Loucy (cell line): ENCODE results near the gene ATG16L2.

ENCODE experiments used
- H2AFZ ChIP-seq: fragments of 200-600 bp; sonication (generic); 2 replicates; pipeline ENCODE4 v1.6.0; 2016; ENCODE audit warnings: antibody characterized with exemption, mild to moderate bottlenecking, low read length, moderate library complexity
- H3F3A ChIP-seq: fragments of 200-600 bp; 2 replicates; pipeline ENCODE4 v1.6.0; 2016; ENCODE audit warnings: antibody characterized with exemption, low read depth, mild to moderate bottlenecking
- H3K27me3 ChIP-seq: fragments of 200-600 bp; sonication (generic); 2 replicates; pipeline ENCODE4 v1.6.1; 2014; ENCODE audit warnings: low read length, mild to moderate bottlenecking; ENCODE audit not compliant: insufficient read depth, poor library complexity, severe bottlenecking
- H3K36me3 ChIP-seq: fragments of 200-600 bp; sonication (generic); 2 replicates; pipeline ENCODE4 v1.6.1; 2016; ENCODE audit warnings: low read length; ENCODE audit not compliant: insufficient read depth
- H3K4me1 ChIP-seq: fragments of 200-600 bp; sonication (generic); 2 replicates; pipeline ENCODE4 v1.5.1; 2014; ENCODE audit warnings: low read length, mild to moderate bottlenecking; ENCODE audit not compliant: insufficient read depth, poor library complexity, severe bottlenecking
- H3K4me2 ChIP-seq: fragments of 200-600 bp; sonication (generic); 2 replicates; pipeline ENCODE4 v1.6.0; 2014; ENCODE audit warnings: antibody characterized with exemption, low read length, low read depth, mild to moderate bottlenecking; ENCODE audit not compliant: poor library complexity, severe bottlenecking
- H3K4me3 ChIP-seq: fragments of 200-600 bp; sonication (generic); 2 replicates; pipeline ENCODE4 v1.5.1; 2014; ENCODE audit warnings: low read length, mild to moderate bottlenecking, mixed read lengths; ENCODE audit not compliant: poor library complexity, severe bottlenecking
- H3K79me2 ChIP-seq: fragments of 200-600 bp; sonication (generic); 2 replicates; pipeline ENCODE4 v1.6.1; 2014; ENCODE audit warnings: low read length; ENCODE audit not compliant: insufficient read depth
- H3K9ac ChIP-seq: fragments of 200-600 bp; sonication (generic); 2 replicates; pipeline ENCODE4 v1.6.0; 2014; ENCODE audit warnings: mild to moderate bottlenecking, low read depth, low read length, moderate library complexity; ENCODE audit not compliant: poor library complexity, severe bottlenecking
- H3K9me2 ChIP-seq: fragments of 200-600 bp; sonication (generic); replicated peaks from 2 replicates; pipeline ENCODE4 v1.6.1; 2016; ENCODE audit warnings: low read depth, low read length, mixed read lengths
- H3K9me3 ChIP-seq: fragments of 200-600 bp; sonication (generic); 2 replicates; pipeline ENCODE4 v1.6.1; 2014; ENCODE audit warnings: mild to moderate bottlenecking, antibody characterized with exemption, low read length, low read depth; ENCODE audit not compliant: insufficient read depth
- H4K20me1 ChIP-seq: fragments of 200-600 bp; sonication (generic); 2 replicates; pipeline ENCODE4 v1.6.0; 2014; ENCODE audit warnings: antibody characterized with exemption, low read length, mild to moderate bottlenecking; ENCODE audit not compliant: insufficient read depth, poor library complexity, severe bottlenecking
- EZH2phosphoT487 ChIP-seq: fragments of 200-600 bp; IDR thresholded peaks from 2 replicates; pipeline ENCODE4 v1.6.1; 2018; ENCODE audit warnings: antibody characterized with exemption, mild to moderate bottlenecking, moderate library complexity, borderline replicate concordance
- TF ChIP-seq, protein P1 (sequence below): fragments of 200-600 bp; sonication (generic); conservative IDR thresholded peaks from 2 replicates; pipeline ENCODE4 v1.5.1; 2014; ENCODE audit warnings: mild to moderate bottlenecking, antibody characterized with exemption, low read length

Gene ATG16L2

DNA sequence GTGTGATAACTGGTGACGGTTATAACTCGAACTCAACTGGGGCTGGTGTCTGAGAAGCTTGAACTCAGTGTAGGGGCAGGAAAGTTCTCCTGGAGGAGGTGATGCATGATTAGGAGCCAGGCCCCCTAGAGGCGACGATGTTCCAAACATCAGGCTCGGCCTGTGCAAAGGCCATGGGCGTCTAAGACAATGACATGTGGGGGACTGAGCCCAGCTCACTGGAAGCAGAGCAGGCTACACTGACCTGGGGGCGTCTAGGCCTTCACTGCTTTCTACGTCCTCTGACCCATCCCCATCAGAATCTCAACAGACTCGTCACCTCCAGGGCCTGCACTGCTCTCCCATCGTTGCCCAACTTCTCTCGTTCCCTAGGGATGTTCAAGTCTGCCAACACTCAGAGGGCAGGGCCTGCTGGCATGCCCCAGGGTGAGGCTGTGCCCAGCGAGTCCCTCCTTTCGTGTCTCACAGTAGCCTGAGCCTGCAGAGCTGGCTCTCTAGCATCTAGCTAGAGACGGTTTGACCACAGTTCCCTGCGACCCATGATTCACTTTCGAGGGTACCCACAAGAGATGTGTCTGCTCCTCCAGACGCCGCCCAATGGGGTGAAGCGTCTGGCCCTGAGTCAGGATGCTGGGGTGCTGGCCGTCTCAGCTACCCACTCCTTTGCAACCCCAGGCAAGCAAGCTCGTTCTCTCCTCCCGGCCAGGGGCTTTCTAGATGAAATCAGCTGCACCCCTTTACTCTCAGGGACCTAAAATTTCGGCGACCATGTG, 1.1 kb upstream of the ATG16L2 start:
- Histone ChIP-seq H3K4me1 (peaks cover 30% of the 10 kb centered on the region), H3K4me3 (peak overlapping the region; percentile 96), H3K79me2 (peaks cover 67% of the 10 kb centered on the region), H4K20me1 (peaks cover 8% of the 10 kb centered on the region), H2AFZ (peak overlapping the region; percentile 79; the same call in 1 of the 2 replicates), H3K27me3 (no peaks in the 10 kb centered on the region), H3K36me3 (peaks cover 4% of the 10 kb centered on the region; the same call in 1 of the 2 replicates), H3K9me3 (no peaks in the 10 kb centered on the region), H3K9me2 (no peaks in the 10 kb centered on the region), H3K4me2 (peak overlapping the region; percentile 82), H3K9ac (peak overlapping the region; percentile 94), H3F3A (no peaks in the 10 kb centered on the region)
- no peak for TF ChIP-seq EZH2phosphoT487
- TF ChIP-seq, protein P1, sequence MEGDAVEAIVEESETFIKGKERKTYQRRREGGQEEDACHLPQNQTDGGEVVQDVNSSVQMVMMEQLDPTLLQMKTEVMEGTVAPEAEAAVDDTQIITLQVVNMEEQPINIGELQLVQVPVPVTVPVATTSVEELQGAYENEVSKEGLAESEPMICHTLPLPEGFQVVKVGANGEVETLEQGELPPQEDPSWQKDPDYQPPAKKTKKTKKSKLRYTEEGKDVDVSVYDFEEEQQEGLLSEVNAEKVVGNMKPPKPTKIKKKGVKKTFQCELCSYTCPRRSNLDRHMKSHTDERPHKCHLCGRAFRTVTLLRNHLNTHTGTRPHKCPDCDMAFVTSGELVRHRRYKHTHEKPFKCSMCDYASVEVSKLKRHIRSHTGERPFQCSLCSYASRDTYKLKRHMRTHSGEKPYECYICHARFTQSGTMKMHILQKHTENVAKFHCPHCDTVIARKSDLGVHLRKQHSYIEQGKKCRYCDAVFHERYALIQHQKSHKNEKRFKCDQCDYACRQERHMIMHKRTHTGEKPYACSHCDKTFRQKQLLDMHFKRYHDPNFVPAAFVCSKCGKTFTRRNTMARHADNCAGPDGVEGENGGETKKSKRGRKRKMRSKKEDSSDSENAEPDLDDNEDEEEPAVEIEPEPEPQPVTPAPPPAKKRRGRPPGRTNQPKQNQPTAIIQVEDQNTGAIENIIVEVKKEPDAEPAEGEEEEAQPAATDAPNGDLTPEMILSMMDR = peak; percentile 77

DNA sequence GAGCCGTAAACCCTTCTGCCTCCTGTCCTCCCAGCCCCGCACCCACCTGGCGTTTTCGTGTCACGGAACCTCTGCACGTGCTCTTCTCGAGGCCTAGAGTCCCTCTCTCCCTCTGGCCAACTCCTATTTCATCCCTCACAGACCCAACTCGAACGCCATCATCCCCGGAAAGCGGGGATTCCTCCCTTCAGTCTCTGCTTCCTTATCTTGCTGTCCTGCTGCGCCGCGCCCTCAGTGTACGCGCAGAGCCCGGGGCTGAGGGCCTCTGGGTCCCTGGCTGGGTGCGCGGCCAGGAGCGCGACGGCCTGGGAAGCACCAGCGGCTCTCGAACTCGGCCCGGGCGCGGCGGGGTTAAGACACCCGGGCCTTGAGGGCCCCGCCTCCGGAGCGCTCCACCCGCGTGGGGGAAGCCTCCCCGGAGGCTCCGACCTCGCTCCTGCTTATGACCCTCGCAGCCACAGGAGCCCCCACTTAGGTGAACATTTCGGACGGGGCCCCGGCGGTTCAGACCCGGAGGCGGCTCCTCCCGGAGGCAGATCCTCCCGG, 398 bp upstream of the ATG16L2 start:
- TF ChIP-seq EZH2phosphoT487 = no peak
- TF ChIP-seq, protein P1 = no peak
- Histone ChIP-seq H3K9me2 (no peaks in the 10 kb centered on the region), H3K4me3 (peak overlapping the region; percentile 96), H3K9me3 (no peaks in the 10 kb centered on the region), H3K27me3 (no peaks in the 10 kb centered on the region), H3K79me2 (peaks cover 73% of the 10 kb centered on the region), H4K20me1 (peaks cover 11% of the 10 kb centered on the region), H2AFZ (peak overlapping the region; percentile 79), H3K36me3 (peaks cover 11% of the 10 kb centered on the region; the same call in 1 of the 2 replicates), H3K9ac (peak overlapping the region; percentile 94), H3K4me1 (peaks cover 33% of the 10 kb centered on the region), H3F3A (no peaks in the 10 kb centered on the region), H3K4me2 (peak overlapping the region; percentile 82)

DNA sequence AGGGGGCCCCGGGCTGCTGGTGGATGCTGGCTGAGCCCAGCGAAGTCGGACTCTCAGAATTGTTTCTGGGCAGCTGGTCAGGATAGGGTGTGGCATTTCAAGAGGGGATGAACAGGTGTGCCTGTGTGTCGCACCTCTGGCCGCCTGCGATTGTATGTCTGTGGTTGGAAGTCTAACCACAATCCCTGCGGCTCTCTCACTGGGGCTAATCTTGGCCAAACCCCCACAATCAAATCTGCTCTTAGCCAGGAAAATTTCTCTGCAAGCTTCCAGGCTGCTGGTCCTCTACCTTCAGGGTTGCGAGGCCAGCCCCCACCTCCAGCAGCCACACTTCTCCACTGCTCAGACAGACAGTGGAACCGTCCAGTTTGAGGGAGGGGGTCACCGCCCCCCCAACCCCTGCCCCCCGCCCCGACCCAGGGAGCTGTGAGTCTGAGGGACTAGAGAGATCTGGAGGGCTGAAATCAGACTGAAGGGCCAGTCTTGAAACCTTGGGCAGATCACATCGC, 953 bp downstream of the ATG16L2 start:
- Histone ChIP-seq H3K79me2 (peaks cover 76% of the 10 kb centered on the region), H3K36me3 (peaks cover 18% of the 10 kb centered on the region; the same call in 1 of the 2 replicates), H3K9ac (peak overlapping the region; percentile 94)

More for the DNA sequence above, 953 bp downstream of the ATG16L2 start:
- Histone ChIP-seq H3K9me2 (no peaks in the 10 kb centered on the region), H3F3A (no peaks in the 10 kb centered on the region), H3K4me3 (peak overlapping the region; percentile 96), H3K9me3 (no peaks in the 10 kb centered on the region), H4K20me1 (peaks cover 11% of the 10 kb centered on the region), H3K4me1 (peaks cover 33% of the 10 kb centered on the region), H3K27me3 (no peaks in the 10 kb centered on the region), H2AFZ (no peak overlapping the region), H3K4me2 (peak overlapping the region; percentile 82)
- TF ChIP-seq, protein P1 = no peak
